Testis (tissue), 3 donors: ENCODE data around the gene PARD6A. TPM values are rescaled to one million over a fixed set of nuclear protein-coding genes. Genes with fewer than 3 reads are reported as not detected.

Experiments used
- DNase-seq: peaks from one replicate; pipeline ENCODE4 v3.0.0-alpha.2; 2019
- H3K27ac ChIP-seq, 2 donors: fragments of 200-600 bp; sonication (generic); one replicate each; pipeline ENCODE4 v1.5.1; 2019
- H3K27me3 ChIP-seq: fragments of 200-600 bp; sonication (generic); one replicate; pipeline ENCODE4 v1.5.1; 2019
- H3K36me3 ChIP-seq: fragments of 200-600 bp; sonication (generic); one replicate; pipeline ENCODE4 v1.5.1; 2017; ENCODE audit warnings: low read depth; ENCODE audit errors: missing control alignments
- H3K4me1 ChIP-seq: fragments of 200-600 bp; sonication (generic); one replicate; pipeline ENCODE4 v1.5.1; 2019
- H3K4me3 ChIP-seq, 2 donors: fragments of 200-600 bp; sonication (generic); one replicate each; pipeline ENCODE4 v1.5.1; 2017 to 2019
- H3K9me3 ChIP-seq: fragments of 200-600 bp; sonication (generic); one replicate; pipeline ENCODE4 v1.5.1; 2017
- CTCF ChIP-seq, 3 experiments: fragments of 450-650 bp in 2 of 3; fragments of 200-600 bp in 1 of 3; sonication (generic) in 1 of 3; IDR thresholded peaks; one replicate each; pipeline ENCODE4 v1.5.1; 2016 to 2019; ENCODE audit warnings: antibody characterized with exemption in 3 of 3, mild to moderate bottlenecking in 2 of 3, moderate library complexity in 1 of 3
- POLR2A ChIP-seq: fragments of 450-650 bp; IDR thresholded peaks from one replicate; pipeline ENCODE4 v1.6.1; 2017; ENCODE audit warnings: antibody characterized with exemption, mild to moderate bottlenecking, moderate library complexity
- WGBS, 2 donors: methylation state at CpG; one replicate each; pipeline ENCODE4 v1.1.5; 2018; 5-methylcytosine and 5-hydroxymethylcytosine counted together
- intact Hi-C: fragments of 100-400 bp; cut with DNase I; formaldehyde crosslinking; loops from one replicate; pipeline ENCODE4 v1.15.1; 2023; ENCODE audit warnings: low total_unique reads
- polyA plus RNA-seq: library from polyadenylated mRNA; stranded (reverse); fragments of 350-450 nt; fragmentation: Illumina TruSeq; extraction: RNeasy Lipid Tissue Mini Kit (QIAGEN cat#74804); gene quantifications from one replicate; pipeline ENCODE4 v1.2.3, GENCODE V29; 2014; ENCODE audit warnings: low read depth, low replicate concordance; ENCODE audit not compliant: insufficient read depth
- total RNA-seq, 2 donors: library from RNA; depleted of rRNA; stranded (reverse); fragments of >200 nt; gene quantifications; one replicate each; pipeline ENCODE4 v1.2.3, GENCODE V29; 2016

Gene PARD6A
- total and polyA plus RNA-seq, 3 donors from 2014 or later, result 30.0 to 80.1 (median 35.4) TPM

GRCh38 chr16:67645397-67646121, 15.2 kb upstream of the PARD6A start:
- Histone ChIP-seq H3K4me1 (peaks cover 3% of the 10 kb centered on the region), H3K9me3 (no peaks in the 10 kb centered on the region), H3K4me3 (peak overlapping the region in 1 of 2 donors; percentile 54), H3K27me3 (no peaks in the 10 kb centered on the region), H3K27ac (no peak overlapping the region), H3K36me3 (no peaks in the 10 kb centered on the region)
- 85% methylated on average over 14 of the region's 15 CpGs; no CpG with 5 or more reads in 1 of the 2 donors for WGBS, 2 donors
- TF ChIP-seq POLR2A (no peak), CTCF (IDR thresholded peaks at IDR 0.05) (no peak)
- intact Hi-C loops, result loop anchor here (10.0 kb wide), 1 partner anchor 101 kb away; no protein-coding TSS in a partner anchor
- no peak for DNase-seq

DNA sequence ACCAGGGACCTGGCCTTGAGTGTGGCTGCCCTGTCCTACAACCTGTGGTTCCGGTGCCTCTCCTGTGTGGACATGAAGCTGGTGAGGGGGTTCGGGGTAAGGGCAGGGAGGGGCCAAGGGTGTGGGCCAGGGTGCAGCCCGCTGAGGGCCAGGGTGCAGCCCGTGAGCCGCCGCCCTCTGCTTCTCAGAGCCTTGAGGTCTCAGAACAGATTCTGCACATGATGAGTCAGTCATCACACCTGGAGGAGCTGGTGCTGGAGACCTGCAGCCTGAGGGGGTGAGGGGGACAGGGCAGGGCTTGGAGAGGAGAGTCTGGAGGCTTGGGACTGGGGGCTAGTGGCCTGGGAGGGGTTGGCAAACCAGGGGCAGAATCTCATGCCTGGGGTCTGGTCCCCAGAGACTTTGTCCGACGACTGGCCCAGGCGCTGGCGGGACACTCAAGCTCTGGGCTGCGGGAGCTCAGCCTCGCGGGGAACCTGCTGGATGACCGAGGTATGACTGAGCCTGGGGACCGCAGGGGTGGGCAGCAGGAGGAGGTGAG, 13.6 kb upstream of the PARD6A start:
- H3K4me1 ChIP-seq, result peaks cover 3% of the 10 kb centered on the region
- TF ChIP-seq POLR2A (no peak), CTCF (IDR thresholded peaks at IDR 0.05) (no peak)
- no peaks in the 10 kb centered on the region for H3K27me3 ChIP-seq
- no peaks in the 10 kb centered on the region for H3K36me3 ChIP-seq
- WGBS, 2 donors, result 62 to 85% methylated on average over 8 to 15 of the region's 15 CpGs
- intact Hi-C loops, result loop anchor here (10.0 kb wide), 1 partner anchor 102 kb away; no protein-coding TSS in a partner anchor
- no peak overlapping the region for H3K4me3 ChIP-seq
- H3K27ac ChIP-seq, result no peak overlapping the region
- H3K9me3 ChIP-seq, result no peaks in the 10 kb centered on the region
- no peak for DNase-seq

GRCh38 chr16:67647681-67648080, 13.1 kb upstream of the PARD6A start:
- DNase-seq, result no peak
- TF ChIP-seq POLR2A (no peak), CTCF (IDR thresholded peaks at IDR 0.05) (no peak)
- intact Hi-C loops, result loop anchor here (10.0 kb wide), 1 partner anchor 103 kb away; no protein-coding TSS in a partner anchor
- Histone ChIP-seq H3K27ac (no peak overlapping the region), H3K27me3 (no peaks in the 10 kb centered on the region), H3K4me1 (peaks cover 3% of the 10 kb centered on the region), H3K36me3 (no peaks in the 10 kb centered on the region), H3K9me3 (no peaks in the 10 kb centered on the region), H3K4me3 (no peak overlapping the region)
- WGBS, 2 donors, result 59 to 68% methylated on average over 13 of the region's 13 CpGs

- Histone ChIP-seq H3K9me3 (no peaks in the 10 kb centered on the region), H3K4me1 (peaks cover 4% of the 10 kb centered on the region), H3K4me3 (peak overlapping the region in 1 of 2 donors; percentile 5), H3K27me3 (no peaks in the 10 kb centered on the region), H3K36me3 (no peaks in the 10 kb centered on the region), H3K27ac (no peak overlapping the region)
- 17 to 26% methylated on average over 17 to 25 of the region's 65 CpGs for WGBS, 2 donors
- DNase-seq, result no peak
- TF ChIP-seq CTCF (IDR thresholded peaks at IDR 0.05), result no peak
- no peak for TF ChIP-seq POLR2A
- intact Hi-C loops, result loop anchor here (10.0 kb wide), 1 partner anchor 103 kb away; no protein-coding TSS in a partner anchor
Measured at GRCh38 chr16:67648088-67648763, 12.5 kb upstream of the PARD6A start.
